Progenitor cell of endocrine pancreas (in vitro differentiated cells): Measurements from ENCODE around the gene HOXA1. TPM values are rescaled to one million over a fixed set of nuclear protein-coding genes. Genes with fewer than 3 reads are reported as not detected.

Source experiments
- DNase-seq: peaks from one replicate; pipeline ENCODE4 v3.0.0; 2021; ENCODE audit warnings: low spot score; ENCODE audit not compliant: unreplicated experiment
- H3K27ac Mint-ChIP-seq: 2 replicates; pipeline ENCODE4 v1.8.0; 2021; ENCODE audit warnings: mild to moderate bottlenecking, moderate library complexity, mixed read lengths
- H3K27me3 Mint-ChIP-seq: 2 replicates; pipeline ENCODE4 v1.8.0; 2021; ENCODE audit warnings: mixed read lengths
- H3K36me3 Mint-ChIP-seq: 2 replicates; pipeline ENCODE4 v1.8.0; 2022; ENCODE audit warnings: mixed read lengths; ENCODE audit not compliant: insufficient read depth
- H3K4me1 Mint-ChIP-seq: 2 replicates; pipeline ENCODE4 v1.8.0; 2021; ENCODE audit warnings: low read depth, mixed read lengths
- H3K4me3 Mint-ChIP-seq: 2 replicates; pipeline ENCODE4 v1.8.0; 2021; ENCODE audit warnings: low read depth, mild to moderate bottlenecking, moderate library complexity, mixed read lengths
- H3K9me3 Mint-ChIP-seq: 2 replicates; pipeline ENCODE4 v1.8.0; 2021; ENCODE audit warnings: low read depth, mixed read lengths
- CTCF ChIP-seq: fragments of 200-600 bp; sonication (generic); IDR thresholded peaks from one replicate; pipeline ENCODE4 v1.5.0; 2021; ENCODE audit warnings: antibody characterized with exemption, mild to moderate bottlenecking; ENCODE audit not compliant: unreplicated experiment
- total RNA-seq: library from RNA; stranded (reverse); gene quantifications from 2 replicates; pipeline ENCODE4 v1.2.1, GENCODE V29; 2021

Gene HOXA1
- total RNA-seq, 1 donor from 2014 or later, result 31.2 TPM

- TF ChIP-seq CTCF, result no peak
These were observed 15.4 kb upstream of the HOXA1 start for GRCh38 chr7:27111042-27111750.

GRCh38 chr7:27110186-27111031 is 14.6 kb upstream of the HOXA1 start:
- Mint-ChIP-seq H3K36me3 (peaks cover 20% of the 10 kb centered on the region), H3K4me1 (peaks cover 57% of the 10 kb centered on the region), H3K4me3 (peak overlapping the region; percentile 97), H3K27me3 (no peaks in the 10 kb centered on the region), H3K9me3 (no peaks in the 10 kb centered on the region), H3K27ac (peak overlapping the region; percentile 99)
- peak; percentile 76 for DNase-seq
- no peak for TF ChIP-seq CTCF

More at GRCh38 chr7:27111042-27111750, 15.4 kb upstream of the HOXA1 start:
- H3K9me3 Mint-ChIP-seq, result no peaks in the 10 kb centered on the region
- H3K27me3 Mint-ChIP-seq, result no peaks in the 10 kb centered on the region
- peak overlapping the region; percentile 99 for H3K27ac Mint-ChIP-seq
- peaks cover 21% of the 10 kb centered on the region for H3K36me3 Mint-ChIP-seq
- peak overlapping the region; percentile 97 for H3K4me3 Mint-ChIP-seq
- H3K4me1 Mint-ChIP-seq, result peaks cover 52% of the 10 kb centered on the region
- no peak for DNase-seq

- Mint-ChIP-seq H3K36me3 (peaks cover 20% of the 10 kb centered on the region), H3K4me3 (peak overlapping the region; percentile 71), H3K27ac (peak overlapping the region; percentile 90), H3K4me1 (peaks cover 58% of the 10 kb centered on the region), H3K27me3 (no peaks in the 10 kb centered on the region), H3K9me3 (no peaks in the 10 kb centered on the region)
- no peak for DNase-seq
- no peak for TF ChIP-seq CTCF
These were observed 13.8 kb upstream of the HOXA1 start for GRCh38 chr7:27109466-27110185.

GRCh38 chr7:27108390-27109127 is 12.8 kb upstream of the HOXA1 start:
- Mint-ChIP-seq H3K27me3 (no peaks in the 10 kb centered on the region), H3K36me3 (peaks cover 20% of the 10 kb centered on the region), H3K4me1 (peaks cover 67% of the 10 kb centered on the region), H3K9me3 (no peaks in the 10 kb centered on the region), H3K27ac (peak overlapping the region; percentile 98), H3K4me3 (peak overlapping the region; percentile 71)
- peak; percentile 53 for DNase-seq
- TF ChIP-seq CTCF, result no peak
